T-helper 9 cell (primary cell): ENCODE measurements around the gene C1GALT1.

Source experiments
- DNase-seq: peaks from one replicate; pipeline ENCODE4 v3.0.0-alpha.2; 2020

Gene C1GALT1

GRCh38 chr7:7202375-7202720 lies 20.0 kb downstream of the C1GALT1 start:
- DNase-seq: no peak

DNA sequence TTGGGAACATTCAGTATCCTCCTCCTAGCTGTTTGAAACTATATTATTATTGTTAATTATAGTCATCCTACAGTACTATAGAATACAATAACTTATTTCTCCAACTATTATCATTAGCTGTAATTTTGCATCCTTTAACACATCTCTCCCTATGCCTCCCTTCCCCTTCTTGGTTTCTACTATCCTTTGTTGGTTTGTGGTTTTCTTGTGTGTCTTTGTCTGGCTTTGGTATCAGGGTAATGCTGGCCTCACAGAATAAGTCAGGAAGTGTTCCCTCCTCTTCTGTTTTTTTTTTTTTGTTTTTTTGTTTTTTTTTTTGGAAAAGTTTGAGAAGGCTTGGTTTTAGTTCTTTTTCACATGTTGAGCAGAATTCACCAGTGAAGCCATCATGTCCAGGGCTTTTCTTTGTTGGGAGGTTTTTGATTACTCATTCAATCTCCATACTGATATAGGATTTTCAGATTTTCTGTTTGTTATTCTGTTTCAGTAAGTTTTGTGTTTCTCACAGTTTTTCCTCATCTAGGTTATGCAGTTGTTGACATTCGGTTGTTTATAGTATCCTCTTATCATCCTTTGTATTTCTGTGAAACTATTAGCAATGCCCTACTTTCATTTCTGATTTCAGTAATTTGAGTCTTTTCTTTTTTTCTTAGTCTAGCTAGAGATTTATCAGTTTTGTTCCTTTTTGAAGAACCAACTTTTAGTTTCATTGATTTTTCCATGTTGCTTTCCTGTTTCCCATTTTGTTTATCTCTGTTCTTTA lies 21.6 kb downstream of the C1GALT1 start:
- DNase-seq: no peak

DNA sequence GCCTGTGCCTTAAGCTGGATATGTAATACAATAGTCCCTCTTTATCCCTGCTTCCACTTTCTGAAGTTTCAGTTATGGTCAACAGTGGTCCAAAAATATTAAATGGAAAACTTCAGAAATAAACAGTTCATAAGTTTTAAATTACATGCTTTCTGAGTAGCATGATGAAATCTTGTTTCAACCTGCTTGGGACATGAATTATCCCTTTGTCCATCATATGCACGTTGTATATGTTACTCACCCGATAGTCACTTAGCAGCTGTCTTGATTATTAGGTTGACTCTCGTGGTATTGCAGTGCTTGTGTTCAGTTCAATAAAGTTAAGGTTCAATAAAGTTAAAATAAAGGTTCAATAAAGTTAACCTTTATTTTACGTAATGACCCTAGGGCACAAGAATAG lies 25.5 kb downstream of the C1GALT1 start:
- DNase-seq: no peak

- no peak for DNase-seq
Measured at GRCh38 chr7:7208520-7208919, 26.2 kb downstream of the C1GALT1 start.

DNA sequence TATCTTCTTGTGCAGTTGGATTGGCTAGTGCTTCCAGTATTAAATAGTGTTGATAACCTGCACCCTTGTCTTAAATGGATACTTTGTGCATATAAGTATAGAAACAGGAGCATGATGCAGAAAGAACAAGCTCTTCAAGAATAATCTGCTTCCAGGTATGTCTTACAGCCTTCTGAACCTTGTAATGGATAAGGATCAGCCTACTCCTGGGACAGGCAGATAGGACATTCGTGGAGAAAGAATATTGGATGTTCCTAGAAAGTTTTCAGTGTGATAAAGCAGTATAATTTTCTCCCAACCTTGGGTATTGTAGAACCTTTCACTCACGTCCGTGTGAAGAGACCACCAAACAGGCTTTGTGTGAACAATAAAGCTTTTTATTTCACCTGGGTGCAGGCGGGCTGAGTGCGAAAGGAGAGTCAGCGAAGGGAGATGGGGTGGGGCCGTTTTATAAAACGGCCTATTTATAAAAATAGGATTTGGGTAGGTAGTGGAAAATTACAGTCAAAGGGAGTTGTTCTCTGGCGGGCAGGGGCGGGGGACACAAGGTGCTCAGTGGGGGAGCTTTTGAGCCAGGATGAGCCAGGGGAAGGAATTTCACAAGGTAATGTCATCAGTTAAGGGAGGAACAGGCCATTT lies 27.2 kb downstream of the C1GALT1 start:
- no peak for DNase-seq

DNA sequence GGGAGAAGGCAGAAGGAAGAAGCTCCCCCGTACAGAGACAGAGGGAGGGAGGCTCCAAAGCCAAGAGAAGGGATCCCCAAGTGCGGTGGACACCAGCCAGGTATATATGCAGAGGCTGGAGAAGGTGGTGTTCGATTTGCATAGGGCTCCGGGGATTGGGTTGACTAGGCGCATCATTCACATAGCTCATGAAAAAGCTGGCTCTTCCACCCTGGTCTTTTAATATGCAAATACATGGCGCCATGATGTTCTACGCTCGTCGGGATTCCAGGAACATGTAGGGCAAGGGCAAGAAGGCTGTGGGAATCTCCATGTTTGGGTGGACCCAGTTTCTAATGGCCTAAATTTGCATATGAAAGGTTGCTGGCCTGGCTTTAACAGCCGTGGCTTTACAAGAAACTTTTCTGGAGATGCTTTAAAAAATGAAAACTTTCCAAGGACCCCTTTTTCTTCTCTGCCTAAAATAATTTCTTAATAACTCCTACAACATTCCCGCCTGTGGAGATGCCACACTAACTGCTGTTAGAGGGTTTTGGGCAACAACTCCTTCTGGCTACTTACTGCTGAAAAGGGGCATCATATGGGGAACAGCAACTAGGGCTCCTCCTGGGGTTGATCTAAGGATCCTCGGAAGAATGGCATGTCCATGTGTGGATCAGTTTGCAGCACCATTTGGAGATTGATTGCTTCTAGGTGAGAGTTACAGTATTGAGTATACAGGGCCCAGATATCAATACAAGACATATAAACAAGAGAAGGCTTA lies 28.3 kb downstream of the C1GALT1 start:
- no peak for DNase-seq

- DNase-seq: no peak
Measured at GRCh38 chr7:7212612-7213011, 30.3 kb downstream of the C1GALT1 start.

GRCh38 chr7:7214398-7215347 lies 32.3 kb downstream of the C1GALT1 start:
- DNase-seq: no peak

DNA sequence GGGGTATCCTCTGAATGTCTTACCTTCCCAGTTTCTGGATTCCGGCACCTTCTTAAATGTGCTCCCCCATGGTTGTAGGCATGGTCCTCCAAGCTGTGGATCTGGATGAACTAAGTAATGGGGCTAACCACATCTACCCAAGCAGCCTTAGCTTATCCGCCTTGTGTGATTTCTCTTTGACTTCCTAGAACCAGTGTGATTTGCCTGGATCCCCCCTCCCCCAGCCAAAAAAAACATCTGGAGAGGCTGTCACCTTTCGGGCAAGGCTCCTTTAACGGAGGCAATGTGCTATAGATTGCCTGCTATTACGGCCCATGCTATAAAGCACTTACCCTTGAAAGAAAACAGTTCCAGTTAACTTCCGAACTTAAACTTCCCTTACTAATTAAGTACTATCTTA lies 33.9 kb downstream of the C1GALT1 start:
- no peak for DNase-seq

DNA sequence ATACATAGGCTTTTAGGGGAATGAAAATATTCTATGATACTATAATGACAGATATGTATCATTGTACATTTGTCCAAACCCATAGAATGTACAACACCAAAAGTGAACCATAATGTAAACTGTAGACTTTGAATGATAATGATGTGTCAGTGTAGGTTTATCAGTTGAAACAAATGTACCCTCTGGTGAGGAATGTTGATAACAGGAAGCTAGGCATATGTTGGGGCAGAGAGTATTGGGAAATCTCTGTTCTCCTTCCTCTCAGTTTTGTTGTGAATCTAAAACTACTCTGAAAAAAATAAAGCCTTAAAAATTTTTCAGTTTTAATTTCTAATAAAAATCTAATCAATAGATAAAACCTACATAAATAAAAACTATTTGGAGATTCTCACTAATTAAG lies 36.9 kb downstream of the C1GALT1 start:
- DNase-seq: no peak

DNA sequence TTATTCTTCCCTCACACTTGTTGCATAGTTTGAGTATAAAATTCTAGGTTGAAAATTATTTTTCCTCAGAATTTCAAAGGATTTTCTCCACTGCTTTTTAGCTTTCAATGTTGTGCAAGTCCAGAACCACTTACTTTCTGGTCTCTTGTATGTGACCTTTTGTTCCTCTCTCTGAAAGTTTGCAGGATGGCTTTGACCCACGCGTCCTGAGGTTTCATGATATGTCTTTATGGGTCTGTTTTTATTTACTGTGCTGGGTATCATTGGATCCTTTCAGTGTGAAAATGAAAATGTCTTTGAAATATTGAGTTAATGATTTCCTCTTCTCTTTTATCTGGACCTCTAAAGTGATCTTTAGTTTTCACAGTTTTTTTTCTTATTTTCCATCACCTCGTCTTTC lies 38.5 kb downstream of the C1GALT1 start:
- DNase-seq: no peak

- no peak for DNase-seq
Measured at GRCh38 chr7:7221599-7222038, 39.3 kb downstream of the C1GALT1 start.

- no peak for DNase-seq
Measured at GRCh38 chr7:7223250-7223649, 40.9 kb downstream of the C1GALT1 start.

DNA sequence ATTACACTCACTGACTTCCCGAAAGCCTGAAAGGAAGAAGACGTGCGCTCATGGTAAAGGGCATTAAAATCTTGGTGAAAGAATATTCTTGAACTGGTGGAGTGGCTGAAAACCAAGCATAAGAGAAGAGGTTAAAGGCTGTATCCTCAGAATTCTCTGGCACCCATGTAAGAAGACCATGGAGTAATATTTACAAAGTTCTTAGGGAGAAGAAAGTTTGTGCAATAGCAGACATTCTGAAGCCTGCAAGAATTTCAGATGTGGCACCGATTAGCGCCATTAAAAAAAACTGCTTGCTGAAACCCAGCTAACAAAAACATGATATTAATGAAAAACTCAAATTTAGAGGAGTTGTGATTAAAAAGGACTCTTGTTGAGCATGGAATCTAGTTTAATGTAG lies 44.1 kb downstream of the C1GALT1 start:
- DNase-seq: no peak

DNA sequence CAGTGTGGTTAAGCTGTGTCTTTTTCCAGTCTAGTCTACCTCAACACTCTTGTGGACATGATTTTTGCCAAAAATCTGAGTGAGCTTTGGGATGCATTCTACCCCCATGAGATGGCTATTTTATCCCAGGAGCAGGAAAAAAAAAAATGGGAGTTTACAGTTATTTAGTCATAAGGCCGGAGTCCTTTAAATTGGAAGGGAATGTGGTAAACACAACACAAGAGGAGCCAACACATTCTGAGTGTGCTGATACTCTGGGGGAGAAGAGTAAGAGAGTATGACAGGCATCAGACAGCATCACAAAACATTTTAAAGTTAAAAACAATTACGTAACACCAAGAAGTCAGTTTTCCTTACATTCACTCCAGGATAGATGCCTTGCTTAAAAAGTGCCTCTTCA lies 46.1 kb downstream of the C1GALT1 start:
- no peak for DNase-seq

DNA sequence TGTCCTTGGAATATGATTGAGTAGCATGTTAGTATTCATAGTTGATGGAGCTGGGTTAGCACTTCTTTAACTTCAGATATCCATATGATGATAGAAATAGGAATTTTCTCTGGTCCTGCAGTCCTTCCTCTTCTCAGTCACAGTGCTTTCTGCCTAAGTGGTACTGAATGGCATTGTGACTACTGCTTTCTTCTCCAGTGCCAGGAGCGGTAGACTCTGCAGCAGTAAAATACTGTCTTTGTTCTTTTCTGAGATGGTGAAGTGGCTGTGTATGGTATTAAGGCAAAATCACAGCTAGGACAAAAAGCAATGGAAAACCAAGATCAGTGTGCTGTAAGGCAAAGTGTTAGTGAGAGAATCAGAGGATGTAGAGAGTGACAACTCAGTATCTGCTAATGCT lies 46.6 kb downstream of the C1GALT1 start:
- DNase-seq: no peak

DNA sequence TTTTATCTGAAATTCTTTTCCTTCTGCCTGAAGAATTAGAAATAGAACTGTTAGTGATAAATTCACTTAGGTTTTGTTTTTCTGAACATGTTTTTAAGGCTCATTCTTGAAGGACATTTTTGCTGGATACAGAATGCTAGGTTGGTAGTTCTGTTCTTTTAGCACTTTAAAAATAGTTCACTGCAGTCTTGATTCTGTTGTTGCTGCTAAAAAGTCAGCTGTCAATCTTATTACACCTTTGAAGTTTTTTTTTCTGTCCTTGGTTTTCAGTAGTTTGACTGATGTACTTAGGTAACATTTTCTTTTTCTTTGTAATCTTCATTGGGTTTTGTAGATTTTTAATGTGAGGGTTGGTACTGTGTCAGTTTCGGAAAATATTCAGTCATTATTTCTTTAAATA lies 48.7 kb downstream of the C1GALT1 start:
- DNase-seq: no peak

DNA sequence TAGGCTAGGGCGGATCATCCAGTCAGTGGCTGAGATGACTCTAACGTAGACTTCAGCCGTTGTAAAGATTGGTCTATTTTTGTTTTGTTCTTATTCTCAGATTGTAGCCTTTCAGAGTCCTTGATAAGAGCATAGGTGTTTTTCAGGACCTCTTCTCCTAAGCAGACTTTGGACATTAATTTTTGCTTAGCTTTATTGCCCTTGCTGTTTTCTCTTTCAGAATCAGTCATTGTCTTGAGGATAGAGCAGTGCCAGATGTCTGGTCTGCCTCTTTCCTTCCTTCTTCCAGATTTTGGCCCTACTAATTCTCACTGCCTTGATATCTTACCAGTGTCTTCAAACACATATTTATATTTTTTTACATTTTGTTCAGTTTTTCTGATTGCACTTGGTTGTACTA lies 49.5 kb downstream of the C1GALT1 start:
- DNase-seq: no peak

DNA sequence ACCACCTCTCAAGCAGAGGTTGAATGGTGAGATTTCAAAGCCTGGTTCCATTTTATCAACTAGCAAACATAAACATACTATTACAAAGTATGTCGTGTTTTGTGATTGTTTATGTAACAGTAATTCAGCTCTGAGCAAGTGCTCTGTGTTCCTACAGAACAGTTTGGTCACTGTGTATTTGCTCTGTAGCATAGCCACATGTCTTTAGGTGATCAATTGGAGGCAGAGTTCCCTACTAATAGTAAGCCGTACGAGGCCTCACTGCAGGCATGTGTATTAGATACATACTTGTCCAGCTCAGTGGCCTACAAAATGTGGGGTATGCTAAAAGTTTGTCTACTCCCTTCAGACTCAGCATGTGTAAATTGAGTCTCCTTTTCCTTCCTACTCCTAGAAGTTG lies 53.0 kb downstream of the C1GALT1 start:
- DNase-seq: no peak

DNA sequence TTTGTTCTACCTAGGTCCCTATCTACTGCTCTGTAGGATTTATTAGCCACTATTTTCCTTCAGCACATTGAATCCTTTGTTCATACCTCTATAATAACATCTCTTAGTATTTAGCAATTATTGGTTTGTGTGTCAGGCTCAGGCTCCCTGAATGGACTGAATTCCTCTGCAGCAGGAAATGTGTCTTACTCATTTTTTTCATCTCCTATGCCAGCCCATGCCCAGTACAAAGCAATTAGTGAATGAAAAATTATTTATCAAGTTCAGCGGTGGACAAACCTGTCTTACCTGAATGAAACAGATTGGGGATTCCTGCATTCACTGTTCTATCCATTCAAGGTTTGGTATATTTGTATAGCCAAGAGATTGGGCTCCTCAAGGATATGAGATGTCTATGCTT lies 53.7 kb downstream of the C1GALT1 start:
- DNase-seq: no peak

- no peak for DNase-seq
Measured at GRCh38 chr7:7237201-7237977, 55.0 kb downstream of the C1GALT1 start.

GRCh38 chr7:7237978-7238267 lies 55.6 kb downstream of the C1GALT1 start:
- DNase-seq: no peak
